ENCODE data around the gene GRAMD2A. TPM values are rescaled to one million over a fixed set of nuclear protein-coding genes. Genes with fewer than 3 reads are reported as not detected.

The GRAMD2A gene
- total RNA-seq, 1 donor from 2014 or later = not detected

DNA sequence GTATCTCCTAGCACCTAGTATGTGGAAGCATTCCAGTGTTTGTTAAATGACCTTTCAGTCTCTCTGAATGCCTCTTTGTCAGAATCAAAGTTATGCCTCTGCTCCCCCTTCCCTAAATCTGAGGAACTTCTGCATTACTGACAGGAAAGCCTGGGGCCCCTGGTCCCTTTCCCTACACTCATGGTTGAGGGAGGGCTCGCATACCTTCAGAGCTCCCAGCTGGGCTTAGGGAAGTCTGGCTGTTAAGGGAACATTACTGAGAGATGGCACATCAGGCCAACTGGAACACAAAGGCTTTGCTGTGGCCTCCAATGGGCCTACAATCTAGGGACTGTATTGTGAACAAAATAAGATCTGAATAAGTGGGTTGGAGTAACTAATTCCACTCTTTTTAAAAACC, 23.1 kb upstream of the GRAMD2A start:
- H3K27ac Mint-ChIP-seq = no peak overlapping the region
- no peak for ATAC-seq (ENCODE audit: low read depth)
- no peak for DNase-seq
- ChIA-PET POLR2A (interaction anchor here (1.4 to 2.4 kb wide), 2 partner anchors 9 to 11 kb away, joined by 4 to 9 read pairs; partner anchors contain the start of gene PKM), CTCF (no interaction called here)
- TF ChIP-seq, protein P1, sequence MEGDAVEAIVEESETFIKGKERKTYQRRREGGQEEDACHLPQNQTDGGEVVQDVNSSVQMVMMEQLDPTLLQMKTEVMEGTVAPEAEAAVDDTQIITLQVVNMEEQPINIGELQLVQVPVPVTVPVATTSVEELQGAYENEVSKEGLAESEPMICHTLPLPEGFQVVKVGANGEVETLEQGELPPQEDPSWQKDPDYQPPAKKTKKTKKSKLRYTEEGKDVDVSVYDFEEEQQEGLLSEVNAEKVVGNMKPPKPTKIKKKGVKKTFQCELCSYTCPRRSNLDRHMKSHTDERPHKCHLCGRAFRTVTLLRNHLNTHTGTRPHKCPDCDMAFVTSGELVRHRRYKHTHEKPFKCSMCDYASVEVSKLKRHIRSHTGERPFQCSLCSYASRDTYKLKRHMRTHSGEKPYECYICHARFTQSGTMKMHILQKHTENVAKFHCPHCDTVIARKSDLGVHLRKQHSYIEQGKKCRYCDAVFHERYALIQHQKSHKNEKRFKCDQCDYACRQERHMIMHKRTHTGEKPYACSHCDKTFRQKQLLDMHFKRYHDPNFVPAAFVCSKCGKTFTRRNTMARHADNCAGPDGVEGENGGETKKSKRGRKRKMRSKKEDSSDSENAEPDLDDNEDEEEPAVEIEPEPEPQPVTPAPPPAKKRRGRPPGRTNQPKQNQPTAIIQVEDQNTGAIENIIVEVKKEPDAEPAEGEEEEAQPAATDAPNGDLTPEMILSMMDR (IDR thresholded peaks at IDR 0.05) = no peak
- no peak overlapping the region for H3K4me3 Mint-ChIP-seq
- peaks cover 86% of the 10 kb centered on the region for H3K36me3 Mint-ChIP-seq (ENCODE audit: low read depth)
- peaks cover 45% of the 10 kb centered on the region for H3K4me1 Mint-ChIP-seq
- intact Hi-C loops (cut with micrococcal nuclease) = no loop called here
- no peaks in the 10 kb centered on the region for H3K9me3 Mint-ChIP-seq
- H3K27me3 Mint-ChIP-seq = no peaks in the 10 kb centered on the region

- no peak for DNase-seq
- TF ChIP-seq, protein P1 (IDR thresholded peaks at IDR 0.05) = no peak
- H3K9me3 Mint-ChIP-seq = no peaks in the 10 kb centered on the region
- H3K4me1 Mint-ChIP-seq = peaks cover 18% of the 10 kb centered on the region
- H3K27me3 Mint-ChIP-seq = no peaks in the 10 kb centered on the region
- POLR2A ChIA-PET = interaction anchor here (0.7 to 1.3 kb wide), 2 partner anchors 10 to 20 kb away, joined by 3 read pairs; partner anchors contain the start of gene GRAMD2A
- intact Hi-C loops (cut with micrococcal nuclease) = no loop called here
- CTCF ChIA-PET = interaction anchor here (0.5 to 1.1 kb wide), 2 partner anchors 9 to 24 kb away, joined by 3 read pairs; no protein-coding TSS in a partner anchor
- H3K36me3 Mint-ChIP-seq (ENCODE audit: low read depth) = peaks cover 90% of the 10 kb centered on the region
- H3K27ac Mint-ChIP-seq = no peak overlapping the region
- H3K4me3 Mint-ChIP-seq = no peak overlapping the region
- no peak for ATAC-seq (ENCODE audit: low read depth)
Measured at GRCh38 chr15:72217216-72217615, 19.6 kb upstream of the GRAMD2A start.

DNA sequence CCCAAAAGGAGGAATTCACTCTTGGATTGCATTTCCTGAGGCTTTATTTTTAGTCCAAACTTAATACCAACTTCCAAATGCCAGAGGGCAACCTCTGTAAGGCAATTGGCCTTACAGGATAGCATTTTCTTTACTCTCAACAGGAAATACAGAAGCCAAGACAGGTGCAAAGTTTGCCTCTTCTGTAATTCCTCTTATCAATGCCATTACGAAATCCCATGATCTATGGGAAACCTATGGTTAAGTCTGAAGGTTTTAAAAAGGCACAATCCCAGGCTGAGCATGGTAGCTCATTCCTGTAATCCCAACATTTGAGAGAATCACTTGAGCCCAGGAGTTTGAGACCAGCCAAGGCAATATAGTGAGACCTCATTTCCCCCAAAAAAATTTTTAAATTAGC, 18.5 kb upstream of the GRAMD2A start:
- ATAC-seq (ENCODE audit: low read depth) (no peak), DNase-seq (no peak)
- Mint-ChIP-seq H3K27me3 (no peaks in the 10 kb centered on the region), H3K9me3 (no peaks in the 10 kb centered on the region), H3K4me3 (no peak overlapping the region), H3K27ac (no peak overlapping the region), H3K36me3 (ENCODE audit: low read depth) (peaks cover 93% of the 10 kb centered on the region), H3K4me1 (peaks cover 12% of the 10 kb centered on the region)
- CTCF ChIA-PET = interaction anchor here (1.2 kb wide), 1 partner anchor 15 kb away, joined by 3 read pairs; no protein-coding TSS in a partner anchor
- POLR2A ChIA-PET = interaction anchor here (1.5 kb wide), 1 partner anchor 11 kb away, joined by 13 read pairs; no protein-coding TSS in a partner anchor
- TF ChIP-seq, protein P1 (IDR thresholded peaks at IDR 0.05) = no peak
- intact Hi-C loops (cut with micrococcal nuclease) = no loop called here

- intact Hi-C loops (cut with micrococcal nuclease) = no loop called here
- no peak overlapping the region for H3K27ac Mint-ChIP-seq
- TF ChIP-seq, protein P1 (IDR thresholded peaks at IDR 0.05) = no peak
- H3K36me3 Mint-ChIP-seq (ENCODE audit: low read depth) = peaks cover 99% of the 10 kb centered on the region
- DNase-seq (no peak), ATAC-seq (ENCODE audit: low read depth) (no peak)
- no peaks in the 10 kb centered on the region for H3K9me3 Mint-ChIP-seq
- ChIA-PET POLR2A (interaction anchor here (1.4 kb wide), 1 partner anchor 12 kb away, joined by 3 read pairs; no protein-coding TSS in a partner anchor), CTCF (no interaction called here)
- H3K27me3 Mint-ChIP-seq = no peaks in the 10 kb centered on the region
- H3K4me3 Mint-ChIP-seq = no peak overlapping the region
- peaks cover 10% of the 10 kb centered on the region for H3K4me1 Mint-ChIP-seq
Measured at GRCh38 chr15:72207558-72208085, 10.0 kb upstream of the GRAMD2A start.

GRCh38 chr15:72206677-72207000, 9.1 kb upstream of the GRAMD2A start:
- POLR2A ChIA-PET = interaction anchor here (0.8 to 1.2 kb wide), 2 partner anchors 20 to 24 kb away, joined by 3 to 8 read pairs; no protein-coding TSS in a partner anchor

More at GRCh38 chr15:72206677-72207000, 9.1 kb upstream of the GRAMD2A start:
- intact Hi-C loops (cut with micrococcal nuclease) = no loop called here
- CTCF ChIA-PET = no interaction called here
- Mint-ChIP-seq H3K27me3 (no peaks in the 10 kb centered on the region), H3K4me1 (peaks cover 12% of the 10 kb centered on the region), H3K36me3 (ENCODE audit: low read depth) (peaks cover 98% of the 10 kb centered on the region), H3K27ac (no peak overlapping the region), H3K9me3 (no peaks in the 10 kb centered on the region), H3K4me3 (no peak overlapping the region)
- no peak for ATAC-seq (ENCODE audit: low read depth)
- DNase-seq = no peak
- TF ChIP-seq, protein P1 (IDR thresholded peaks at IDR 0.05) = no peak
